NCI-H2081 (cell line): Measurements from ENCODE around the gene CPLX3.
A peak's percentile ranks its signal among the peaks of the same experiment; 100 is the strongest.

Experiments used
- DNase-seq, 2 experiments: peaks; one replicate each; lab custom pipeline; 2025; lab: John Stamatoyannopoulos, UW

CPLX3 gene

GRCh38 chr15:74802862-74803447 lies 23.5 kb upstream of the CPLX3 start:
- no peak for DNase-seq

- no peak for DNase-seq
Observed at GRCh38 chr15:74804935-74805334, 21.5 kb upstream of the CPLX3 start.

- DNase-seq: no peak
Observed at GRCh38 chr15:74807282-74807681, 19.1 kb upstream of the CPLX3 start.

GRCh38 chr15:74808078-74808839 lies 18.2 kb upstream of the CPLX3 start:
- no peak for DNase-seq

GRCh38 chr15:74808840-74809229 lies 17.6 kb upstream of the CPLX3 start:
- DNase-seq: no peak

- no peak for DNase-seq
Observed at GRCh38 chr15:74809242-74809641, 17.2 kb upstream of the CPLX3 start.

- DNase-seq: no peak
Observed at GRCh38 chr15:74809956-74810355, 16.5 kb upstream of the CPLX3 start.

GRCh38 chr15:74812533-74812932 lies 13.9 kb upstream of the CPLX3 start, which contains the start of gene LMAN1L:
TSS of gene LMAN1L (plus strand) at chr15:74812835. CDS start at chr15:74812855, 20 bp downstream.
- DNase-seq: no peak

GRCh38 chr15:74815121-74815934 lies 11.1 kb upstream of the CPLX3 start:
- DNase-seq: no peak

- DNase-seq: no peak
Observed at GRCh38 chr15:74815961-74816360, 10.5 kb upstream of the CPLX3 start.

- peak; percentile 41 to 68 for DNase-seq
Observed at GRCh38 chr15:74816624-74817369, 9.6 kb upstream of the CPLX3 start.

GRCh38 chr15:74817370-74817737 lies 9.1 kb upstream of the CPLX3 start:
- DNase-seq: peak in 1 of 2 experiments; percentile 68

- no peak for DNase-seq
Observed at GRCh38 chr15:74820056-74820455, 6.4 kb upstream of the CPLX3 start.

GRCh38 chr15:74821091-74821789 lies 5.2 kb upstream of the CPLX3 start:
- DNase-seq: no peak

GRCh38 chr15:74821790-74822158 lies 4.7 kb upstream of the CPLX3 start:
- DNase-seq: no peak

GRCh38 chr15:74822233-74822632 lies 4.2 kb upstream of the CPLX3 start:
- DNase-seq: no peak

GRCh38 chr15:74823324-74823723 lies 3.1 kb upstream of the CPLX3 start:
- DNase-seq: no peak

GRCh38 chr15:74824976-74825375 lies 1.5 kb upstream of the CPLX3 start:
- no peak for DNase-seq

- DNase-seq: no peak
Observed at GRCh38 chr15:74825866-74826265, 561 bp upstream of the CPLX3 start.

- no peak for DNase-seq
Observed at GRCh38 chr15:74826921-74827320, 494 bp downstream of the CPLX3 start.

- no peak for DNase-seq
Observed at GRCh38 chr15:74827614-74828013, 1.2 kb downstream of the CPLX3 start.

- DNase-seq: peak in 1 of 2 experiments; percentile 10
Observed at GRCh38 chr15:74828835-74829234, 2.4 kb downstream of the CPLX3 start.
